Liver (tissue), 3 donors: Measurements from ENCODE around the gene FAM43A.

Experiments
- CTCF ChIP-seq: fragments of 150-350 bp; IDR thresholded peaks from 2 replicates; pipeline ENCODE4 v1.5.1; 2017; ENCODE audit warnings: improper control_type of control experiment, low read depth, low read length; ENCODE audit not compliant: missing input control
- FOXA1 ChIP-seq: IDR thresholded peaks from 2 replicates; pipeline ENCODE4 v1.6.1; 2016; ENCODE audit warnings: antibody characterized with exemption
- HNF4A ChIP-seq, 2 donors: conservative IDR thresholded peaks; 2 replicates each; pipeline ENCODE4 v1.6.1; 2016; ENCODE audit warnings: antibody characterized with exemption in 2 of 2, mild to moderate bottlenecking in 2 of 2
- JUND ChIP-seq, 2 donors: IDR thresholded peaks; 2 replicates each; pipeline ENCODE4 v1.6.1; 2016; ENCODE audit warnings: antibody characterized with exemption in 2 of 2
- MAX ChIP-seq: IDR thresholded peaks from 2 replicates; pipeline ENCODE4 v1.6.1; 2016; ENCODE audit warnings: antibody characterized with exemption
- RAD21 ChIP-seq, 2 donors: IDR thresholded peaks; 2 replicates each; pipeline ENCODE4 v1.6.1; 2016; ENCODE audit warnings: antibody characterized with exemption in 2 of 2, mild to moderate bottlenecking in 2 of 2
- REST ChIP-seq: IDR thresholded peaks from 2 replicates; pipeline ENCODE4 v1.6.1; 2016; ENCODE audit warnings: antibody characterized with exemption, mild to moderate bottlenecking
- RXRA ChIP-seq, 2 donors: IDR thresholded peaks; 2 replicates each; pipeline ENCODE4 v1.6.1; 2017 to 2018; ENCODE audit warnings: antibody characterized with exemption in 2 of 2, mild to moderate bottlenecking in 1 of 2
- SP1 ChIP-seq: IDR thresholded peaks from 2 replicates; pipeline ENCODE4 v1.6.1; 2018; ENCODE audit warnings: antibody characterized with exemption, mild to moderate bottlenecking
- TAF1 ChIP-seq: conservative IDR thresholded peaks from 2 replicates; pipeline ENCODE4 v1.6.1; 2016; ENCODE audit warnings: antibody characterized with exemption, mild to moderate bottlenecking
- YY1 ChIP-seq: IDR thresholded peaks from 2 replicates; pipeline ENCODE4 v1.6.1; 2016; ENCODE audit warnings: antibody characterized with exemption, mild to moderate bottlenecking
- donor health status: healthy.
- donor health status: healthy.

- no peak for TF ChIP-seq CTCF
- no peak for TF ChIP-seq SP1
- no peak for TF ChIP-seq JUND (IDR thresholded peaks at IDR 0.05)
- TF ChIP-seq RAD21 (IDR thresholded peaks at IDR 0.05): no peak
- no peak for TF ChIP-seq YY1
- TF ChIP-seq REST: no peak
- TF ChIP-seq TAF1: no peak
- TF ChIP-seq MAX: no peak
- TF ChIP-seq FOXA1: no peak
- no peak for TF ChIP-seq HNF4A (conservative IDR thresholded peaks at IDR 0.05)
- TF ChIP-seq RXRA (IDR thresholded peaks at IDR 0.05): no peak
Observed at GRCh38 chr3:194725346-194725745, 39.7 kb downstream of the FAM43A start.
